K562 (cell line): ENCODE data around the gene KCNH8. TPM values are rescaled to one million over a fixed set of nuclear protein-coding genes. Genes with fewer than 3 reads are reported as not detected.

ENCODE experiments used
- ATAC-seq: fragments of 200-7000 bp; cut with Tn5 transposase; 3 replicates; pipeline ENCODE4 v1.9.1; 2020; ENCODE audit warnings: moderate library complexity
- BruUV-seq: library from RNA; stranded (reverse); fragments of 400-500 nt; replicated peaks from 2 replicates; lab custom pipeline; 2021; lab: Mats Ljungman, UMichigan
- CTCF ChIA-PET: fragments of 300-600 bp; formaldehyde crosslinking; extraction: SDS; loops from one replicate; lab custom pipeline; 2021; ENCODE audit warnings: low intra/inter-chr PET ratio; lab: Yijun Ruan, JAX
- POLR2A ChIA-PET: fragments of 300-600, 350-650 bp; sonication (Branson Sonifier 250); formaldehyde crosslinking; extraction: SDS; loops from one replicate; lab custom pipeline; 2021; ENCODE audit warnings: antibody characterized with exemption, inconsistent platforms; lab: Yijun Ruan, JAX
- DNase-seq, 4 experiments: peaks; one replicate each; pipeline versions ENCODE4 v3.0.0 to v3.0.0-alpha.2; 2011 to 2018; ENCODE audit warnings: low spot score in 3 of 4, mixed read lengths in 3 of 4; ENCODE audit errors: extremely low read depth in 1 of 4
- FAIRE-seq: peaks from 2 replicates; lab custom pipeline; 2011; peaks lifted over from hg19 to GRCh38; lab: Jason Lieb, UNC
- H2AFZ ChIP-seq: 2 replicates; pipeline ENCODE4 v1.6.0; 2011; ENCODE audit warnings: low read depth, low read length, control low read depth, inconsistent platforms
- H3K27ac ChIP-seq: fragments of 200-600 bp; 3 replicates; pipeline ENCODE4 v1.8.0; 2011; ENCODE audit warnings: low read depth, mild to moderate bottlenecking, control low read depth, inconsistent platforms, low read length, moderate library complexity, mixed read lengths; ENCODE audit errors: extremely low read depth
- H3K27me3 ChIP-seq, 2 experiments: fragments of 300-600 bp in 1 of 2; 2 replicates in 1 of 2; 3 replicates in 1 of 2; pipeline versions ENCODE4 v1.6.0 to v1.8.0; 2011; ENCODE audit warnings: inconsistent platforms in 2 of 2, low read length in 2 of 2, mild to moderate bottlenecking in 1 of 2, mixed read lengths in 1 of 2, moderate library complexity in 1 of 2; ENCODE audit not compliant: control insufficient read depth in 2 of 2, insufficient read depth in 2 of 2
- H3K36me3 ChIP-seq: fragments of 300-600 bp; 3 replicates; pipeline ENCODE4 v1.8.0; 2011; ENCODE audit warnings: mild to moderate bottlenecking, low read length, inconsistent platforms; ENCODE audit not compliant: control insufficient read depth, insufficient read depth
- H3K4me1 ChIP-seq, 2 experiments: fragments of 200-600 bp in 1 of 2; replicated peaks in 1 of 2; 2 replicates in 1 of 2; 3 replicates in 1 of 2; pipeline versions ENCODE4 v1.5.1 to v1.8.0; 2011; ENCODE audit warnings: inconsistent platforms in 2 of 2, low read length in 2 of 2, mild to moderate bottlenecking in 1 of 2, mixed read lengths in 1 of 2, moderate library complexity in 1 of 2; ENCODE audit not compliant: control insufficient read depth in 2 of 2, insufficient read depth in 2 of 2
- H3K4me2 ChIP-seq: 2 replicates; pipeline ENCODE4 v1.6.1; 2011; ENCODE audit warnings: low read length, control low read depth, inconsistent platforms, mixed read lengths; ENCODE audit not compliant: insufficient read depth
- H3K4me3 ChIP-seq: fragments of 200-600 bp; sonication (generic), shearing (Covaris generic); 2 replicates; pipeline ENCODE4 v1.5.1; 2016; ENCODE audit warnings: control low read depth, inconsistent platforms
- H3K79me2 ChIP-seq: fragments of 200-600 bp; 3 replicates; pipeline ENCODE4 v1.8.0; 2011; ENCODE audit warnings: low read length, inconsistent platforms; ENCODE audit not compliant: control insufficient read depth, insufficient read depth
- H3K9ac ChIP-seq, 2 experiments: 2 replicates each; pipeline versions ENCODE4 v1.6.0 to v1.6.1; 2011; ENCODE audit warnings: low read depth in 2 of 2, low read length in 2 of 2, control low read depth in 1 of 2, inconsistent platforms in 1 of 2, mild to moderate bottlenecking in 1 of 2, mixed read lengths in 1 of 2; ENCODE audit not compliant: insufficient read depth in 1 of 2
- H3K9me1 ChIP-seq: one replicate; pipeline ENCODE4 v1.6.0; 2011; ENCODE audit warnings: inconsistent platforms, mild to moderate bottlenecking, low read length, moderate library complexity; ENCODE audit not compliant: control insufficient read depth, insufficient read depth
- H3K9me3 ChIP-seq: replicated peaks from 2 replicates; pipeline ENCODE4 v1.5.1; 2011; ENCODE audit warnings: low read depth, low read length, inconsistent platforms; ENCODE audit not compliant: control insufficient read depth, insufficient read depth
- H4K20me1 ChIP-seq: replicated peaks from 2 replicates; pipeline ENCODE4 v1.6.1; 2011; ENCODE audit warnings: low read length, inconsistent platforms, mixed read lengths; ENCODE audit not compliant: control insufficient read depth, insufficient read depth
- ADNP ChIP-seq: fragments of 200-800 bp; sonication (Bioruptor generic); IDR thresholded peaks from 2 replicates; pipeline ENCODE4 v1.6.1; 2016; ENCODE audit warnings: missing genetic modification characterization, missing compliant biosample characterization
- CBFA2T3 ChIP-seq: fragments of 450-650 bp; IDR thresholded peaks from 2 replicates; pipeline ENCODE4 v1.6.1; 2017
- HMGN3 ChIP-seq: IDR thresholded peaks from 2 replicates; pipeline ENCODE4 v1.6.1; 2011; ENCODE audit warnings: borderline replicate concordance, low read depth, mild to moderate bottlenecking, mixed read lengths, low read length; ENCODE audit not compliant: insufficient read length; ENCODE audit errors: extremely low read depth
- MIER1 ChIP-seq: fragments of 450-650 bp; IDR thresholded peaks from 2 replicates; pipeline ENCODE4 v1.6.1; 2016; ENCODE audit warnings: antibody characterized with exemption, mild to moderate bottlenecking, low read depth
- MXI1 ChIP-seq: IDR thresholded peaks from 2 replicates; pipeline ENCODE4 v1.6.1; 2011; ENCODE audit warnings: low read depth, mild to moderate bottlenecking, improper control_type of control experiment, low read length
- RBFOX2 ChIP-seq: fragments of 200-400 bp; formaldehyde crosslinking; IDR thresholded peaks from 2 replicates; pipeline ENCODE4 v1.6.1; 2017; ENCODE audit warnings: low read depth, mild to moderate bottlenecking, low read length, moderate library complexity
- TOE1 ChIP-seq, 2 experiments: fragments of 450-650 bp in 1 of 2; sonication (generic) in 1 of 2; formaldehyde crosslinking in 1 of 2; IDR thresholded peaks; 2 replicates each; pipeline versions ENCODE4 v1.7.1 to v1.8.0; 2016 to 2022; ENCODE audit warnings: borderline replicate concordance in 2 of 2, mild to moderate bottlenecking in 2 of 2, antibody characterized with exemption in 1 of 2, inconsistent platforms in 1 of 2, low read depth in 1 of 2, missing genetic modification reagents in 1 of 2, moderate library complexity in 1 of 2
- TRIM28 ChIP-seq: fragments of 450-650 bp; IDR thresholded peaks from 2 replicates; pipeline ENCODE4 v1.6.1; 2017
- ZMIZ1 ChIP-seq, 2 experiments: fragments of 150-350 bp in 1 of 2; IDR thresholded peaks; 2 replicates each; pipeline ENCODE4 v1.6.1; 2012 to 2016; ENCODE audit warnings: low read depth in 2 of 2, low read length in 2 of 2, mild to moderate bottlenecking in 1 of 2, moderate library complexity in 1 of 2
- ZNF311 ChIP-seq: fragments of 250-450 bp; sonication (Bioruptor Pico); IDR thresholded peaks from 2 replicates; pipeline ENCODE4 v1.4.0; 2020; ENCODE audit warnings: mild to moderate bottlenecking, moderate library complexity
- ZNF431 ChIP-seq: sonication (generic); formaldehyde crosslinking; IDR thresholded peaks from 2 replicates; pipeline ENCODE4 v1.8.0; 2022; ENCODE audit warnings: mild to moderate bottlenecking, missing genetic modification reagents
- ZNF512 ChIP-seq: IDR thresholded peaks from 2 replicates; pipeline ENCODE4 v1.6.1; 2016; ENCODE audit warnings: missing genetic modification characterization, missing compliant biosample characterization
- ZNF57 ChIP-seq: fragments of 450-650 bp; formaldehyde crosslinking; IDR thresholded peaks from 2 replicates; pipeline ENCODE4 v1.4.0; 2020; ENCODE audit warnings: mild to moderate bottlenecking, moderate library complexity
- ZNF699 ChIP-seq: fragments of 250-450 bp; sonication (Bioruptor Pico); IDR thresholded peaks from 2 replicates; pipeline ENCODE4 v1.8.0; 2021; ENCODE audit warnings: mild to moderate bottlenecking, moderate library complexity; ENCODE audit not compliant: insufficient replicate concordance
- ZSCAN32 ChIP-seq: fragments of 450-650 bp; formaldehyde crosslinking; IDR thresholded peaks from 2 replicates; pipeline ENCODE4 v1.4.0; 2020; ENCODE audit warnings: mild to moderate bottlenecking, moderate library complexity
- WGBS: fragments of 100-300 bp; shearing (Covaris generic); methylation state at CpG from one replicate; pipeline ENCODE4 v1.1.6; 2016; ENCODE audit warnings: low coverage, mixed read lengths; ENCODE audit not compliant: insufficient coverage; ENCODE audit errors: missing lambda C conversion rate; 5-methylcytosine and 5-hydroxymethylcytosine counted together
- in situ Hi-C: fragments of 300-500 bp; cut with MboI; formaldehyde crosslinking; loops from 4 replicates; pipeline ENCODE4 v1.15.0; 2018; ENCODE audit warnings: inconsistent platforms, mixed read lengths
- intact Hi-C: fragments of 100-400 bp; cut with micrococcal nuclease; formaldehyde crosslinking; loops from 2 replicates; pipeline ENCODE4 v1.14.2; 2022
- polyA plus RNA-seq, 8 experiments: library from polyadenylated mRNA; depleted of rRNA in 4 of 8; stranded (reverse) in 5 of 8; unstranded in 3 of 8; fragments of >200 nt; fragmentation: Nextera tagmentation in 2 of 8; fragmentation: Illumina TruSeq in 1 of 8; extraction: Ambion mirVana in 2 of 8; extraction: Trizol in 1 of 8; gene quantifications; 2 replicates each; pipeline versions ENCODE4 v1.2.1 to v1.2.3, GENCODE V29; 2011 to 2014; ENCODE audit warnings: inconsistent platforms in 1 of 8, missing spikeins in 1 of 8
- total RNA-seq, 7 experiments: library from RNA; depleted of rRNA in 6 of 7; stranded (reverse); fragments of >200 nt in 6 of 7; fragmentation: Illumina TruSeq in 2 of 7; extraction: Trizol in 2 of 7; gene quantifications; 2 replicates each; pipeline versions ENCODE4 v1.2.1 to v1.2.3, GENCODE V29; 2011 to 2021; ENCODE audit warnings: low replicate concordance in 1 of 7
- TF ChIP-seq, protein P1 (sequence below): fragments of 250-450 bp; sonication (Bioruptor Pico); IDR thresholded peaks from 2 replicates; pipeline ENCODE4 v1.8.0; 2022; ENCODE audit warnings: inconsistent platforms

Gene KCNH8
- total and polyA plus RNA-seq, 9 of the 15 experiments (the other 6 are each of a cell fraction or from before 2014, with no cell fraction given): 0.02 to 0.08 (median 0.04) TPM; not detected in 6

DNA sequence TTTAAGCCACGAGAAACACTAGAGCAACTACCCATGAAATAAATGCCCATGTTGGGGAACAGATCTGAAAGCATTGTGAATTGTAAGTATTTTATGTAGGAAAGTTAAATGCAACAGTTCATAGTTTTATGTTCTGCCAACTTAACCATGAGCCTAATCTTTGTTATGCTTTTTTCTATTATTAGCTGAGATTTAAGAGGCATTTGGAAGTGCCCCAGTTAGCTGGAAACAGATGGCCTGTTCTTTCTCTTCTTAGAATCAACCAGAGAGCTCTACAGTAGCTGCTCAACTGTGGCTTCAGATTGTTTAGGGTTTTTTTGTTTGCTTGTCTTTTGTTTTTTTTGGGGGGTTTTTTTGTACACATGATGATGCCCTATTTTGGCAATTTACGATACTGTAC is 284.4 kb downstream of the KCNH8 start (continued):
- no peak for TF ChIP-seq ZMIZ1 (IDR thresholded peaks at IDR 0.05; ENCODE audit: low read depth in 2 of 2, low read length in 2 of 2)
- TF ChIP-seq ZNF431 (CRISPR knock-in tag): no peak
- TF ChIP-seq MXI1: no peak
- no peak for TF ChIP-seq ZNF512 (tag)
- TF ChIP-seq ZNF57: no peak

DNA sequence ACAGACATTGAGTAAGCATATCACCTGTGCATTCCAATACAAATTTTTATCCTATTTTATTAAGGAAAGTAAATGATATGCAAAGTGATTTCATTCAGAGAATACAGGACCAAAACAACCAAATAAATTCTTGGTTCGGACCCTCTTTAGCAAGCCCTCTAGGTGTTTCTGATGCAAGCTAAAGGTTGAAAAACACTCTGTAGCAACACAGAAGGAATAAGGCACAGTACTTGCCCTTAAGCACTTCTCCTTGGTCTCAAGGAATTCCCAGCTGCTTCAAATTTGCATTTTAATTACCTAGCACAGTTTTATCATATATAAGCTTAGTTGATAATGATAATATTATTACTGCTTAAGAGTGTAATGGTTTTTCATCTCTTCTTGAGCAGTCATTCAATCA is 288.4 kb downstream of the KCNH8 start:
- ChIA-PET CTCF (no interaction called here), POLR2A (no interaction called here)
- Histone ChIP-seq H3K4me1 (no peaks in the 10 kb centered on the region), H3K9ac (no peak overlapping the region), H3K9me3 (peaks cover 2% of the 10 kb centered on the region), H3K27ac (no peak overlapping the region), H3K27me3 (no peaks in the 10 kb centered on the region), H3K9me1 (no peaks in the 10 kb centered on the region), H2AFZ (no peak overlapping the region), H3K79me2 (no peaks in the 10 kb centered on the region), H4K20me1 (no peaks in the 10 kb centered on the region), H3K36me3 (no peaks in the 10 kb centered on the region), H3K4me3 (no peak overlapping the region), H3K4me2 (no peak overlapping the region)
- 6% methylated on average over 1 of the region's 1 CpG for WGBS
- in situ Hi-C loops: no loop called here
- no peak for DNase-seq
- TF ChIP-seq, protein P1, sequence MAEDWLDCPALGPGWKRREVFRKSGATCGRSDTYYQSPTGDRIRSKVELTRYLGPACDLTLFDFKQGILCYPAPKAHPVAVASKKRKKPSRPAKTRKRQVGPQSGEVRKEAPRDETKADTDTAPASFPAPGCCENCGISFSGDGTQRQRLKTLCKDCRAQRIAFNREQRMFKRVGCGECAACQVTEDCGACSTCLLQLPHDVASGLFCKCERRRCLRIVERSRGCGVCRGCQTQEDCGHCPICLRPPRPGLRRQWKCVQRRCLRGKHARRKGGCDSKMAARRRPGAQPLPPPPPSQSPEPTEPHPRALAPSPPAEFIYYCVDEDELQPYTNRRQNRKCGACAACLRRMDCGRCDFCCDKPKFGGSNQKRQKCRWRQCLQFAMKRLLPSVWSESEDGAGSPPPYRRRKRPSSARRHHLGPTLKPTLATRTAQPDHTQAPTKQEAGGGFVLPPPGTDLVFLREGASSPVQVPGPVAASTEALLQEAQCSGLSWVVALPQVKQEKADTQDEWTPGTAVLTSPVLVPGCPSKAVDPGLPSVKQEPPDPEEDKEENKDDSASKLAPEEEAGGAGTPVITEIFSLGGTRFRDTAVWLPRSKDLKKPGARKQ (CRISPR knock-in tag): no peak
- TF ChIP-seq MIER1: no peak
- TF ChIP-seq HMGN3: no peak
- no peak for TF ChIP-seq ADNP (tag)
- TF ChIP-seq ZNF699 (CRISPR knock-in tag): no peak
- no peak for TF ChIP-seq ZNF311 (CRISPR knock-in tag)
- no peak for TF ChIP-seq ZSCAN32 (CRISPR knock-in tag)
- TF ChIP-seq CBFA2T3: no peak
- TF ChIP-seq TRIM28: no peak
- no peak for TF ChIP-seq TOE1 (IDR thresholded peaks at IDR 0.05; ENCODE audit: borderline replicate concordance)
- TF ChIP-seq TOE1 (CRISPR knock-in tag; IDR thresholded peaks at IDR 0.05; ENCODE audit: borderline replicate concordance, low read depth): no peak
- TF ChIP-seq RBFOX2: no peak
- FAIRE-seq: no peak
- BruUV-seq: no TSS peak
- intact Hi-C loops: no loop called here
- no peak for ATAC-seq
